Neural crest cell (in vitro differentiated cells): ENCODE results near the gene MZT2A. TPM values are rescaled to one million over a fixed set of nuclear protein-coding genes. Genes with fewer than 3 reads are reported as not detected.
"Not testable (repeated sequence)": the region's sequence is repeated elsewhere in the genome, so short reads cannot be mapped to it uniquely, and the experiment has no call there.

Source experiments
- DNase-seq: peaks from one replicate; pipeline ENCODE4 v3.0.0; 2021; ENCODE audit warnings: low read depth, mixed read lengths, low spot score
- H3K27ac Mint-ChIP-seq: one replicate; pipeline ENCODE4 v1.8.0; 2021; ENCODE audit warnings: mild to moderate bottlenecking, mixed read lengths; ENCODE audit not compliant: unreplicated experiment
- H3K27me3 Mint-ChIP-seq: 2 replicates; pipeline ENCODE4 v1.8.0; 2021; ENCODE audit warnings: low read depth, mild to moderate bottlenecking, mixed read lengths
- H3K36me3 Mint-ChIP-seq: 2 replicates; pipeline ENCODE4 v1.8.0; 2021; ENCODE audit warnings: low read depth, mild to moderate bottlenecking, mixed read lengths
- H3K4me1 Mint-ChIP-seq: 2 replicates; pipeline ENCODE4 v1.8.0; 2021; ENCODE audit warnings: mixed read lengths
- H3K4me3 Mint-ChIP-seq: one replicate; pipeline ENCODE4 v1.8.0; 2021; ENCODE audit warnings: mild to moderate bottlenecking, mixed read lengths
- H3K9me3 Mint-ChIP-seq: 2 replicates; pipeline ENCODE4 v1.8.0; 2021; ENCODE audit warnings: mixed read lengths
- CTCF ChIP-seq: fragments of 200-600 bp; sonication (generic); conservative IDR thresholded peaks from 2 replicates; pipeline ENCODE4 v1.5.0; 2021; ENCODE audit warnings: antibody characterized with exemption, mild to moderate bottlenecking
- microRNA-seq: library from miRNA; unstranded; fragments of <30 nt; microRNA quantifications from one replicate; pipeline ENCODE4, GENCODE V29; 2020
- total RNA-seq: library from RNA; stranded (reverse); gene quantifications from 2 replicates; pipeline ENCODE4 v1.2.1, GENCODE V29; 2021

MZT2A gene
- total RNA-seq, 1 donor from 2014 or later, result 114 TPM

- Mint-ChIP-seq H3K9me3 (no peaks in the 10 kb centered on the region), H3K4me1 (no peaks in the 10 kb centered on the region), H3K27me3 (no peaks in the 10 kb centered on the region), H3K4me3 (no peak overlapping the region), H3K27ac (no peak overlapping the region), H3K36me3 (no peaks in the 10 kb centered on the region)
- TF ChIP-seq CTCF, result no peak
- no peak for DNase-seq
Observed at GRCh38 chr2:131445896-131446295, 46.3 kb downstream of the MZT2A start.

GRCh38 chr2:131445515-131445797 lies 46.7 kb downstream of the MZT2A start:
- not testable (repeated sequence) for H3K4me3 Mint-ChIP-seq, H3K27ac Mint-ChIP-seq, H3K9me3 Mint-ChIP-seq, H3K27me3 Mint-ChIP-seq, DNase-seq, H3K36me3 Mint-ChIP-seq, H3K4me1 Mint-ChIP-seq

- DNase-seq, H3K4me1 Mint-ChIP-seq, H3K27ac Mint-ChIP-seq, H3K36me3 Mint-ChIP-seq, H3K27me3 Mint-ChIP-seq, H3K9me3 Mint-ChIP-seq, H3K4me3 Mint-ChIP-seq: not testable (repeated sequence)
Observed at GRCh38 chr2:131444736-131445514, 47.3 kb downstream of the MZT2A start.

- not testable (repeated sequence) for H3K36me3 Mint-ChIP-seq, H3K4me1 Mint-ChIP-seq, H3K27ac Mint-ChIP-seq, H3K27me3 Mint-ChIP-seq, H3K9me3 Mint-ChIP-seq, H3K4me3 Mint-ChIP-seq, DNase-seq
Observed at GRCh38 chr2:131440742-131441468, 51.3 kb downstream of the MZT2A start.

Small RNA genes within 50 kb of the gene (microRNA-seq; reads per million reads assigned to microRNA genes)
- gene MIR4784, result not detected

Other genes with a start within 250 kb of the MZT2A start
- gene RAB6D, start 128.2 kb downstream of the MZT2A start, total RNA-seq, result 0.42 and 0.52 TPM in 2 replicates
- gene TUBA3D, start 16.3 kb downstream of the MZT2A start, total RNA-seq, result not detected in 2 replicates
- gene CCDC74A, start 35.5 kb upstream of the MZT2A start, total RNA-seq, result 24.0 and 25.5 TPM in 2 replicates